HG03565 (cell line): ENCODE measurements around the gene PRRX2.
"Not testable (repeated sequence)": the region's sequence is repeated elsewhere in the genome, so short reads cannot be mapped to it uniquely, and the experiment has no call there.

Experiments used
- ATAC-seq: cut with Tn5 transposase; IDR thresholded peaks from one replicate; pipeline ENCODE4 v1.9.1; 2021; ENCODE audit warnings: mild to moderate bottlenecking, moderate library complexity; ENCODE audit not compliant: unreplicated experiment

The PRRX2 gene

DNA sequence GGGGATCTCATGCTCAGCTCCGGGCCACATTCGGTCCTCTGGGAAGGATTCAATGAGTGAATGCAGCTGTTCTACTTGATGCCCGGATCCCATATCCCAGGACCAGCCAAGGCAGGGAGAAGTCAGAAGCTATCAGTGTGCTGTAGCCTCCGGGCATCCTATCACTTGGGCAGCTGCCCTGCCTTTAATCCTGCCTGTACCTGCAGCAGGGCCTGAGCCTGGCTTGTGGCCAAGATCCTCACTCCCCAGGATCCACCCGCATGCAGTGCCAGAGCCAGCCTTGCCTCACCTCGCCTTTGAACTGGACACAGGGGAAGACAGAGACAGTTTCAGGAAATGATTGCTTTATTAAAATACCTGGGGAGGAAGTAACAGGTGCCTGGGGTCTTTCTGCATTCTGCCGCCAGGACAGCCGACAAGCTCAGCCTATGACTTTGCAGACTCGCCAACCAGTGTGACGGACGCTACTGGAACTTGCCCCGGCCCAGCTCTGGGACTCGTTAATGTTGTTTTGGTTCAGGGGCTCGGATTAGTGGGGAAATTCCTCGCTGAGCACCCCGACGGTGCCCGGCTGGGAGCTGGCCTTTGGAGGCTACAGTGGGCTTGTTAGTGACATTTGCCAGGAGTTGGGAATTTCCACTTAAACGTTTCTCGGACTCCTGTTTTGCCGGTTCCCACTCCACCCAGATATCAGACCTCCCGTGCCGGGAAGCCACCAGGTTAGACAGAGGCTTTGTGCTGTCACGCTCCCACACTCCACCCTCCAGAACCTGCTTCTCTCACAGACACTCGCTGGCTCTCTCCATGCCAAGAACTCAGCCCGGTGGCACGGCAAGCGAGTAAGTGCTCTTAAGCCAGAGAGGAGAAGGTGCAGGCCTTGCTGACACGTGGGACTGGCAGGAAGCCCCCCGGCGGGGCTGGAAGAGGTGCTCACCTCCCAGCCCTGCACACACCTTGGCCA lies 86.7 kb downstream of the PRRX2 start:
- no peak for ATAC-seq

DNA sequence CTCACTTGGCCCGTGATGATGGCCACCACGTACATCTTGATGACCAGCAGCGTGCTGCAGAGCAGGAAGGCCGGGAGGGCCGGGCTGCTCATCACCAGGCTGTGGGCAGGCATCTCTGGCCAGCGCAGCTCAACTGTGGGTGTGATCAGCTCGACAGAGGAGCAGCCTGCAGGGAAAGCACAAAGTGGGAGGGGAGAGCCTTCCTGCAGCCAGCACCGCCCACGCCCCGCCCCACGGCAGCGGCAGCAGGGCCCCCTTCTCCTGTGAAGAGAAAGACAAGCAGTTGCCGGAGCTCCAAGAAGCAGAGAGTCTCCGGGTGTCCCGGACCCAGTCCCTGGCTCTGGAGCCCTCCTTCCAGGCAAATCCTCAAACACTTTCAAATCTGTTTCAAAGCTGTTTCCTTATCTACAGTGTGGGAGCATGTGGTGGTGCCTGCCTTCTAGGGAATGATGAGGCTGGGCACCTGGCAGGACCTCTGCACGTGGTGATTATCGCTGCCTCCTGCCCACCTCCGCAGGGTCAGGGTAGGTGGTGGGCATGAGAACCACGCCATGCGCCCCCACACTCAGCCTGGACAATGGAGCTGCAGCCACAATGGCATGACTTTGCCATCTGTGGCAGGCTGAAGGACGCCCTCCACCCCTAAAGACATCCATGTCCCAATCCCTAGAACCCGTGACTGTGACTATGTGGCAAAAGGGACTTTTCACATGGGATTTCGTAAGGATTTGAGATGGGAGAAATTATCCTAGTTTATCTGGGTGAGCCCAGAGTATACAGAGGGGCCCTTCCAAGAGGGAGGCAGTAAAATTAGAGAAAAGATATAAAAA lies 87.7 kb downstream of the PRRX2 start, which contains the start of gene PTGES:
PTGES (minus strand) TSS at position 143 of the 830 bp plus-strand sequence; CDS start at position 113, 30 bp downstream.
- ATAC-seq, result no peak

DNA sequence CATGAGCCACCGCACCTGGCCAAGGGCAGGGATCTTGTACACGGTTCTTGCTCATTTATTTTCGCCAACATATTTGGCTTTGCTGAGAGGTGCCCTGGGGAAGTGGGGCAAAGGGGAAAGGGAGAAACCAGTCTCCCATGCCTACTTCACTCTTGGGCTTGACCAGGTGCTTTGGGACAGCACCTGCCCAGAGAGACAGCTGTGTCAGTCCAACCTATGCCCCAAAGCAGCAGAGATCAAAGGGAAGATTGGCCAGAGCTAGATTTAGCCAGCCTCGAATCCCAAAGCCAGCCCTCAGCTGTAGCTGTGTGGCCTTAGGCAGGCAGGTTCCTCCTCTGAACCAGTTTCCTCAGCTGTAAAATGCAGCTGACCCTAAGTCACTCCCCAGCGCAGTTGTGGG lies 89.7 kb downstream of the PRRX2 start:
- no peak for ATAC-seq

DNA sequence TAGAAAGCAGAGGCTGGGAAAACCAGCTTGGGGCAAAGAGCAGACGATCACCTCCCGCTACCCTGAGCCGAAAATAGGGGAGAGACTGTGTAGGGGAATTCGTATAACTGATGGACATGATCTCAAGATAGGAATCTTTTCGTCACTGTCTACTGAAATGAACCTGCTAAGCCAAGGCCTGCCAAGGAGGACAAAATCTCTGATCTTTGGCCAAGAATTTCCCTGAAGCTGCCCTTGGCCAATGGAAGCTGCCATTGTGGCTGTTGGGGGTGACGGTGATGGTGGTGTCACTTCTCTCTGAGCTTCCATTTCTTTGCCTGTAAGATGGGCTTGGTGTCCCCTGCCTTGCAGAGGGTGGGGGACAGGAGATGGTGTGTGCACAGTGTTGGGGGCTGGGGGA lies 90.7 kb downstream of the PRRX2 start:
- ATAC-seq, result no peak

DNA sequence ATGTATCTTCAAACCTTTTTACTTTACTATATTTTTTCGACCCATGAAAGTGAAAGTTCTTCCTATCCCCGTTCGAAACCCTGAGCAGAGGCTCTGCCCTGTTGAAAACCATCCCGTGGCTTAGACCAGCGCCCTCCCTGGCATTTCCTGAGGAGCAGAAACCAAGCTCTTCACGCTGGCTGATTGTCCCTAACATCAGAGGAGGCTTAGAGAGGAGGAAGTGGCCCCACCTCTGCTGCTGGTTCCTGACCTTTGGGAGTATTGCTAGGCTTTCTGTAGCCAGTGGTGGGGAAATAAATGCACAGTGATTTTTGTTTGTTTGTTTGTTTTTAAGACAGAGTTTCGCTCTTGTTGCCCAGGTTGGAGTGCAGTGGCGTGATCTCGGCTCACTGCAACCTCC lies 91.6 kb downstream of the PRRX2 start:
- ATAC-seq, result no peak

DNA sequence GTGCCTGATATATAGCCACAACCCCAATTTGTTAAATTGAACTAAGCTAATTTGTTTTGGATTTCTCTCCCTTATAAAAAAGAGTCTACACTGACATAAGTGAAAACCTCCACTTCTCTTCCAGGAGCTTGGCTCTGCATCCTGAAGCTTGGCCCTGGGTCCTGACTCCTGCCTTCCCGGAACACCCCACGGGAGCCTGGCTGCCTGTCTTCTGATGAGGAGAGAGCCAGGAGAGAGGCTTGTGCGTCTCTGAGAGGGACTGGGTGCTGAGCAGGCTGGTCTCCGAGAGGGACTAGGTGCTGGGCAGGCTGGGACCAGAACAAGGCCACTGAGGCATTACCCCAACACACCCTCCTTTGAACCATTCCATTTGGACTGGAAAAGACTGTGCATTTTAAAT lies 93.9 kb downstream of the PRRX2 start:
- ATAC-seq, result no peak

DNA sequence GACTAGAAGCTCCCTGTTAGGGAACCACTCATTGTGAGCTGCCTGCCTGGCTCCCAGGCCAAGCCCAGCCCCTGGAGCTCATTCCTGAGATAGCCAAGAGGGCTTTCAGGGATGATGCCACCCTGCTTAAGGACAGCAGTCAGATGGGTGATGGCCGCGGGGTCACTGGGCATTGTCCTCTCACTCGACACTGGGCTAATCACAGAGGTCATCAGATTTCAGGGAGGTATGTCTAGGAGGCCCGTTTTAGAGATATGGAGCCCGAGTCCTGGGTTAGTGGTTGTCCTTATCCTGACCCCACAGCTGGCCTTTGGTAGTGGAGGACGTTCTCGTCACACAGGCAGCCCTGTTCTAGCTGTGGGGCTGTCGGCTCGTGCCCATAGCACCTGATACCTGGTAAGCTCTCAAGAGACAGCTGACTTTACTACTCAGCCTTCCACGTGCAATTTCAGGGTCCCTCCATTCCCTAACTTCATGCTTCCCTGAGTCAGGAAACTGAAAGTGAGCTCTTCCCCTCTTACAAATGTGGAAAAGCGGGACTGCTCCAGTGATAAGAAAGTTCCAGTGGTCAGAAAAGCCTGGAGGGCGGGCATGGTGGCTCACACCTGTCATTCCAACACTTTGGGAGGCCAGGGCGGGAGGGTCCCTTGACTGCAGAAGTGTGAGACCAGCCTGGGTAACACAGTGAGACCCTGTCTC lies 94.5 kb downstream of the PRRX2 start:
- no peak for ATAC-seq

DNA sequence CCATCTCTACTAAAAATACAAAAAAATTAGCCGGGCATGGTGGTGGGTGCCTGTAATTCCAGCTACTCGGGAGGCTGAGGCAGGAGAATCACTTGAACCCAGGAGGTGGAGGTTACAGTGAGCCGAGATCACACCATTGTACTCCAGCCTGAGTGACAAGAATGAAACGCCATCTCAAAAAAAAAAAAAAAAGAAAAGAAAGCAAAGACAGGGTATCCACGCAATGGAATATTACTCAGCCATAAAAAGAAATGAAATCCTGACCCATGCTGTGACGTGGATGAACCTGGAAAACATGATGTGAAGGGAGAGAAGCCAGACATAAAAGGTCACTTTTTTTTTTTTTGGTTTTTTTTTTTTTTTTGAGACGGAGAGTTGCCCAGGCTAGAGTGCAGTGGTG lies 95.3 kb downstream of the PRRX2 start:
- not testable (repeated sequence) for ATAC-seq

DNA sequence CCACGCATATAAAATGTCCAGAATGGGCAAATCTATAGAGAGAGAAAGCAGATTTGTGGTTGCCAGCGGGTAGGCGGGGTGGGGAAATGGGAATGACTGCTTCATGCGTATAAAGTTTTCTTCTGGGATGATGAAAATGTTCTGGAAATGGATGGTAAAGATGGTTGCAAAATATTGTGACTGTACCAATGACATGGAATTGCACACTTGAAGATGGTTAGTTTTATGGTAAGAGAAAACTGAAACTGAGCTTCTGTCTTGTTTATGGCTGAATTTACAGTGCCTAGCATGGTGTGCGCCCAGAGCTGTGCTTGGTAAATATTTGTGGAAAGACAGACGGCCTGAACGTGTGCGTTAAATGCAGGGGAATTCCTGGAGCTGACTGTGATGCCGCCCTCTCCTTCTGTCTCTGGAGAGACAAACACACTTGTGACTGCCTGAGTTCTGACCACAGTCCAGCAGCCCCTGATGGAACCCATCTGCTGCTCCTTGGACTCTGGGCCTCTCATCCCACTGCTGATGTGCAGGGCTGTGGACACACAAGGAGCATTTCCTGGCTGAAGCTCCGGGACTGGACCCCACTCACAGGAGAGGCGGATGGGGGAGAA lies 96.0 kb downstream of the PRRX2 start:
- ATAC-seq, result no peak

DNA sequence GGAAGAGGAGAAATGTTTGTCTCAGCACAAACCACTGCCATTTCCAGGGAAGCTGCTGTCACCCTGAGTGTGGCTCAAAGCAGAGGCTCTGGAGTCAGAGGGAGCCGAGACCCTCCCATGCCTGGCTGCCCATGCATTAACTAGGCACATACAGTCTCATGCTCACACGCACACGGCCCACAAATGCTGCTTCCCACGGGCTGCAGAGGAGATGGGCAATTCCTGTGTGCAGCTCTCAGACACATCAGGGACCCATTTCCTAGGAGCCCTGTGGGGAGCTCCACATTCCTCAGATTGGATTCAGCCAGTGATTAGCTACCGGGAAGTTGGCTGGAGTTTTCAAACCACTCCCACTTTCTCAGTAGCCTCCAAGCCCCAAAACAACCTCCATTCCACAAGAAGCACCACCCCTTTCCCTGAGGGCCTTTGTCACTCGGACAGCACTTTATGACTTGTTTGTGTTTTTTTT lies 96.5 kb downstream of the PRRX2 start:
- ATAC-seq, result no peak

DNA sequence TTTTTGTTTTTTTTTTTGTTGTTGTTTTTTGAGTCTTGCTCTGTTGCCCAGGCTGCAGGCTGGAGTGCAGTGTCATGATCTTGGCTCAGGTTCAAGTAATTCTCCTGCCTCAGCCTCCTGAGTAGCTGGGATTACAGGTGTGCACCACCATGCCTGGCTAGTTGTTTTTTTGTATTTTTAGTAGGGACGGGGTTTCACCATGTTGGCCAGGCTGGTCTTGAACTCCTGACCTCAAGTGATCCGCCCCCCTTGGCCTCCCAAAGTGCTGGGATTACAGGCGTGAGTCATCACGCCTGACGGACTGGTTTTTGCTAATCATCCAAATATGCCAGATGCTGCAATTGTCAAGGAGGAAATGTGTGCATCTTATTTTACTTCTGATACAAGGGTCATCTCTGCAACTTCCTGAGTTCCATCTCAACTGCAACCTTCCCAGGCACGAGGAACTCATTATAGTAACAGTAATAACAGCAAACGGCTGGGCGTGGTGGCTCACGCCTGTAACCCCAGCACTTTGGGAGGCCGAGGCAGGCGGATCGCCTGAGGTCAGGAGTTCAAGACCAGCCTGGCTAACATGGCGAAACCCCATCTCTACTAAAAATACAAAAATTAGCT lies 97.0 kb downstream of the PRRX2 start:
- ATAC-seq, result not testable (repeated sequence)

DNA sequence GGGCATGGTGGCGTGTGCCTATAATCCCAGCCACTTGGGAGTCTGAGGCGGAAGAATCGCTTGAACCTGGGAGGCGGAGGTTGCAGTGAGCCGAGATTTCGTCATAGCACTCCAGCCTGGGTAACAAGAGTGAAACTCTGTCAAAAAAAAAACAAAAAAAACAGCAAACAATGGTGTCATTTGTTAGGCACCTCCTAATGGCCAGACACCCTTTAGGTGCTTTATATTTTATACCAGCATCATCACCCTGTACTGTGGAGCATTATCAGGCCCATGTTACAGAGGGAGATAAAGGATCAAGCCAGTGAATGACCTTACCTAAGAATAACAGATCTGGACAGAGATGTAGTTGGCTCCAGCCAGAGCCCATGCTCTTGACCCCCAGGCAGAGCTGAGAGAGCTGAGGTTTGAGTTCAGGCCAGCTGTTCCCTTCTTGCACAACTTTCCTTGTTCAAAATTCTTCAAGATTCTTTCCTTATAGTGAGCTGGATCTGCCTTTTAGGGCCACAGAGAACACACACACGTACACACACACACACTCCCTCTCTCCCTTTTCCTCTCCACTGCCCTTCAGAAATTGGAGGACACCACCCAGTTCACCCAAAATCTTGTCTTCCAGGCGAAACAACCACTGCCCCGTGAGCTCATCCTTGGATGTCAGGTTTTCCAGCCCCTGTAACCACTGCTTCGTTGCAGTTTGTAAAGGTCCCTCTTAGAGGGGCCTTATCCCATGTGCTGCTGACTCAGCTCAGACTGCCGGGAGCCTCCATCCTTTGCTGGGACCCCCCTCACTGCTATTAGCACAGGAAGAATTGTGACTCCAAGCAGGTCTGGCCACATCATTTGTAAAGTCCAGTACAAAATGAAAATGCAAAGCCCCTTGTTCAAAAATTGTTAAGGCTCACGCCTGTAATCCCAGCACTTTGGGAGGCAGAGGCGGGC lies 97.8 kb downstream of the PRRX2 start:
- ATAC-seq, result no peak

DNA sequence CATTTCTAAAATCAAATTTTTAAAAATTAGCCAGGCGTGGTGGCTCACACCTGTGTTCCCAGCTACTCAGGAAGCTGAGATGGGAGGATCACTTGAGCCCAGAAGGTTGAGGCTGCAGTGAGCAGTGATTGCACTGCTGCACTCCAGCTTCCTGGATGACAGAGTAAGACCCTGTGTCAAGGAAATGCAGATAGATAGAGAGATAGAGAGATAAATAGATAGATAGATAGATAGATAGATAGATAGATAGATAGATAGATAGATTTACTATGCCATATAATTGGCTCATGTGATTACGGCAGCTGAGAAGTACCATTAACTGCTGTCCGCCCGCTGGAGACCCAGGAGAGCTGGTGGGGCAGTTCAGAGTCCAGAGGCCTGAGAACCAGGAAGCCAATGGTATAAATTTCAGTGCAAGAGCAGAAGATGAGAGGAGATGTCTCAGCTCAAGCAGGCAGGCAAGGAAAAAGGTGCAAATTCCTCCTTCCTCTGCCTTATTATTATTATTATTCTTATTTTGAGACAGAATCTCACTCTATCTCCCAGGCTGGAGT lies 100.4 kb downstream of the PRRX2 start:
- ATAC-seq, result no peak

DNA sequence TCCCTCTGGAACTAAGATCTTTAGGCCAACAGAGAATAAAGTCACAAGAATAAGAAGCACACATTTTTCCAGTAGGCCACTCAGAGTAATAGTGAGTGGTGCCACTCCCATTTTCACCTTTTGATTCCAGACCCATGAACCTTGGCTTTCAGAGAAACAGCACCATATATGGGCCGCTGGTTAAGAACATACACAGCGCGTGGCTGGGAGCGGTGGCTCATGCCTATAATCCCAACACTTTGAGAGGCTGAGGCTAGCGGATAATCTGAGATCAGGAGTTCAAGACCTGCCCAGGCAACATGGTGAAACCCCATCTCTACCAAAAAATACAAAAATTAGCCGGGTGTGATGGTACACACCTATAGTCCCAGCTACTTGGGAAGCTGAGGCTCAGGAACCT lies 103.0 kb downstream of the PRRX2 start:
- ATAC-seq, result no peak

DNA sequence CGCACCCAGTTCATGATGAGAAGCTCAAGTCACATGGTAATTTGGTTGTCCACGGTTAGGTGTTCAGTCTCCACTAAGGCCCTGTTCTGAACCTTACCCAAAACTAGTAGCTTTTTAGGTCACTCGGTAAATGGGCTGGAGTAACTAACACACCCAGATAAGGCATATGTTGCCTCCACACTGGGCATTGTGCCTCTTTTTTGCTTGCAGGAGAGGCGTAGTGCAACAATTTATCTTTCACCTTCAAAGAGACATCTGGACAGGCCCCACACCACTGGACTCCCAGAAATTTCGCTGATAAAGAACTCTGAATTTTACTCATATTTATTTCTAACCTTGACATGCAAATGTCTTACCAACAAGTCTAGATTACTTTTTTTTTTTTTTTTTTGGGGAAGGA lies 104.2 kb downstream of the PRRX2 start:
- no peak for ATAC-seq

DNA sequence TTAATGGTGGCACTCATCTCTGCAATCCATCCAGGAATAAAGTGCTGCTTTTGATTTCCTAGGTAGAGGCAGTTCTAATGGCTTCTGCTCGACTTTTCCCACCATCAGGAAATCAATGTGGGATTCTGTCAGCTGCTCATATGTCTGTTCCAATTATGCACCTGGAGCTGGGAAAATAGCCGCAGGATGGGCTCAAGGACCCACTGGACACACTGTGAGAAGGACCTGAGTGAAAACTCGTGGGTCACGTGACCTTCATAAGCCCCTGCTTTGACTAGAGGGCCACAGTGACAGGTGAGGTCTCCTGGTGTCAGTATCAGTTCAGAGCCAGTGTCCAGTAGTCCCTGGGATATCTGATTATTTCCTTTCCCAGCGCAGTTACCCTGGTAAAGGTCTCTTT lies 105.3 kb downstream of the PRRX2 start:
- no peak for ATAC-seq
